Neural cell (in vitro differentiated cells): ENCODE results near the gene ITIH4. TPM values are rescaled to one million over a fixed set of nuclear protein-coding genes. Genes with fewer than 3 reads are reported as not detected.

Source experiments
- H2AFZ ChIP-seq: fragments of 200-600, 300-800 bp; sonication (generic), shearing (Covaris generic); 2 replicates; pipeline ENCODE4 v1.6.0; 2014; ENCODE audit warnings: low read depth, mild to moderate bottlenecking, antibody characterized with exemption, low read length, moderate library complexity
- H3F3A ChIP-seq: fragments of 200-600 bp; shearing (Covaris generic); 2 replicates; pipeline ENCODE4 v1.6.1; 2016; ENCODE audit warnings: mild to moderate bottlenecking, moderate library complexity, mixed read lengths, antibody characterized with exemption, low read length; ENCODE audit not compliant: insufficient read depth, poor library complexity, severe bottlenecking
- H3K27ac ChIP-seq: fragments of 200-600, 300-800 bp; sonication (generic), shearing (Covaris generic); 2 replicates; pipeline ENCODE4 v1.5.1; 2014; ENCODE audit warnings: mild to moderate bottlenecking, low read length, moderate library complexity
- H3K27me3 ChIP-seq: fragments of 300-800, 200-600 bp; sonication (generic), shearing (Covaris generic); 2 replicates; pipeline ENCODE4 v1.6.0; 2014; ENCODE audit warnings: mild to moderate bottlenecking, low read depth, low read length, moderate library complexity; ENCODE audit not compliant: insufficient read depth
- H3K36me3 ChIP-seq: fragments of 300-800, 200-600 bp; sonication (generic), shearing (Covaris generic); 2 replicates; pipeline ENCODE4 v1.5.1; 2014; ENCODE audit warnings: mild to moderate bottlenecking, antibody characterized with exemption, low read length, moderate library complexity; ENCODE audit not compliant: insufficient read depth
- H3K4me2 ChIP-seq: fragments of 300-800, 200-600 bp; sonication (generic), shearing (Covaris generic); 2 replicates; pipeline ENCODE4 v1.6.0; 2014; ENCODE audit warnings: mild to moderate bottlenecking, low read length
- H3K4me3 ChIP-seq: fragments of 300-800, 200-600 bp; sonication (generic), shearing (Covaris generic); 2 replicates; pipeline ENCODE4 v1.5.1; 2014; ENCODE audit warnings: mild to moderate bottlenecking, low read length, moderate library complexity
- H3K79me2 ChIP-seq: fragments of 200-600 bp; shearing (Covaris generic); replicated peaks from 2 replicates; pipeline ENCODE4 v1.6.0; 2014; ENCODE audit warnings: mild to moderate bottlenecking, low read length, moderate library complexity; ENCODE audit not compliant: insufficient read depth
- H3K9ac ChIP-seq: fragments of 300-800, 200-600 bp; sonication (generic), shearing (Covaris generic); 2 replicates; pipeline ENCODE4 v1.6.1; 2016; ENCODE audit warnings: mild to moderate bottlenecking, low read length, mixed read lengths
- H3K9me2 ChIP-seq: fragments of 200-600 bp; shearing (Covaris generic); 2 replicates; pipeline ENCODE4 v1.6.1; 2016; ENCODE audit warnings: mild to moderate bottlenecking, low read length, mixed read lengths; ENCODE audit not compliant: insufficient read depth
- H3K9me3 ChIP-seq: fragments of 200-600, 300-800 bp; sonication (generic), shearing (Covaris generic); 2 replicates; pipeline ENCODE4 v1.6.1; 2016; ENCODE audit warnings: mild to moderate bottlenecking, mixed run types, low read length, moderate library complexity, mixed read lengths
- H4K20me1 ChIP-seq: fragments of 200-600 bp; shearing (Covaris generic); 2 replicates; pipeline ENCODE4 v1.6.1; 2016; ENCODE audit warnings: mild to moderate bottlenecking, mixed run types; ENCODE audit not compliant: insufficient read depth
- EP300 ChIP-seq: fragments of 450-650 bp; conservative IDR thresholded peaks from 2 replicates; pipeline ENCODE4 v1.6.1; 2014; ENCODE audit warnings: antibody characterized with exemption, mild to moderate bottlenecking, moderate library complexity; ENCODE audit not compliant: poor library complexity, severe bottlenecking
- EZH2 ChIP-seq: fragments of 200-600, 300-800 bp; shearing (Covaris generic), sonication (generic); IDR thresholded peaks from 2 replicates; pipeline ENCODE4 v1.6.1; 2014; ENCODE audit warnings: antibody characterized with exemption, low read length, borderline replicate concordance, mild to moderate bottlenecking; ENCODE audit not compliant: insufficient read depth, poor library complexity, severe bottlenecking
- MXI1 ChIP-seq: fragments of 450-650 bp; conservative IDR thresholded peaks from 2 replicates; pipeline ENCODE4 v1.6.1; 2014; ENCODE audit warnings: antibody characterized with exemption, mild to moderate bottlenecking; ENCODE audit not compliant: poor library complexity, severe bottlenecking
- POLR2AphosphoS5 ChIP-seq: IDR thresholded peaks from 2 replicates; pipeline ENCODE4 v1.6.1; 2012
- RAD21 ChIP-seq: fragments of 450-650 bp; conservative IDR thresholded peaks from 2 replicates; pipeline ENCODE4 v1.6.1; 2014; ENCODE audit warnings: antibody characterized with exemption, mild to moderate bottlenecking, moderate library complexity
- SMC3 ChIP-seq: fragments of 450-650 bp; conservative IDR thresholded peaks from 2 replicates; pipeline ENCODE4 v1.6.1; 2014; ENCODE audit warnings: antibody characterized with exemption, mild to moderate bottlenecking, moderate library complexity; ENCODE audit not compliant: poor library complexity
- TAF1 ChIP-seq: IDR thresholded peaks from 2 replicates; pipeline ENCODE4 v1.6.1; 2012; ENCODE audit warnings: low read depth
- polyA plus RNA-seq: library from polyadenylated mRNA; depleted of rRNA; stranded (reverse); fragments of >200 nt; gene quantifications from 2 replicates; pipeline ENCODE4 v1.2.3, GENCODE V29; 2014
- TF ChIP-seq, protein P1 (sequence below): IDR thresholded peaks from 2 replicates; pipeline ENCODE4 v1.6.1; 2012; ENCODE audit warnings: borderline replicate concordance
- TF ChIP-seq, protein P2 (sequence below): fragments of 450-650 bp; IDR thresholded peaks from 2 replicates; pipeline ENCODE4 v1.5.1; 2014; ENCODE audit warnings: antibody characterized with exemption, mild to moderate bottlenecking, moderate library complexity; ENCODE audit not compliant: poor library complexity, severe bottlenecking

ITIH4 gene
- polyA plus RNA-seq, 1 donor from 2014 or later = 16.3 TPM

DNA sequence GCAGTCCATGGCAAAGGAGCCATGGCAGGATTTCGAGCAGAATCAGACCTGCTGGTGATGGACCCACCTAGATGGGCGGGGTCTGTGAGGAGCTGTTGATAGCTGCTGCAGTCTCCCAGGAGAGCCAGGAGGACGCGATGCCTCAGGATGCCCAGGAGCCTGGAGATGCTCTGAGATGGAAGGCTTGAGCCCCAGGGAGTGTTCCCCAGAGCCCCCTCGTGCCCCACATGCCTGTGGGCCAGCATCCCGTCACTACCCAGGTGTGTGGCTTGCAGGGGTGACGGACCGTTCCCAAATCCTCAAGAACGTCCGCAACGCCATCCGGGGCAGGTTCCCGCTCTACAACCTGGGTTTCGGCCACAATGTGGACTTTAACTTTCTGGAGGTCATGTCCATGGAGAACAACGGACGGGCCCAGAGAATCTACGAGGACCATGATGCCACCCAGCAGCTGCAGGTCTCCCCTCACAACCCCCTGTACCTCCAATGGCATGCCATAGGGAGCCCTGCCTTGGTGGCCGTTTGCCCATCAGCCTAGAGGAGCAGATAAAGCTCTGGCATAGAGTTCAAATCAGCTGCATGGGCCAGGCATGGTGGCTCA, 46.4 kb downstream of the ITIH4 start:
- Histone ChIP-seq H3K4me3 (no peak overlapping the region), H3K36me3 (no peaks in the 10 kb centered on the region), H3F3A (no peaks in the 10 kb centered on the region), H3K9me3 (no peaks in the 10 kb centered on the region), H3K9me2 (no peaks in the 10 kb centered on the region), H3K27ac (no peak overlapping the region), H2AFZ (no peak overlapping the region), H3K27me3 (no peaks in the 10 kb centered on the region), H3K79me2 (no peaks in the 10 kb centered on the region), H3K9ac (no peak overlapping the region), H4K20me1 (no peaks in the 10 kb centered on the region), H3K4me2 (no peak overlapping the region)
- no peak for TF ChIP-seq MXI1
- no peak for TF ChIP-seq SMC3
- TF ChIP-seq, protein P1, sequence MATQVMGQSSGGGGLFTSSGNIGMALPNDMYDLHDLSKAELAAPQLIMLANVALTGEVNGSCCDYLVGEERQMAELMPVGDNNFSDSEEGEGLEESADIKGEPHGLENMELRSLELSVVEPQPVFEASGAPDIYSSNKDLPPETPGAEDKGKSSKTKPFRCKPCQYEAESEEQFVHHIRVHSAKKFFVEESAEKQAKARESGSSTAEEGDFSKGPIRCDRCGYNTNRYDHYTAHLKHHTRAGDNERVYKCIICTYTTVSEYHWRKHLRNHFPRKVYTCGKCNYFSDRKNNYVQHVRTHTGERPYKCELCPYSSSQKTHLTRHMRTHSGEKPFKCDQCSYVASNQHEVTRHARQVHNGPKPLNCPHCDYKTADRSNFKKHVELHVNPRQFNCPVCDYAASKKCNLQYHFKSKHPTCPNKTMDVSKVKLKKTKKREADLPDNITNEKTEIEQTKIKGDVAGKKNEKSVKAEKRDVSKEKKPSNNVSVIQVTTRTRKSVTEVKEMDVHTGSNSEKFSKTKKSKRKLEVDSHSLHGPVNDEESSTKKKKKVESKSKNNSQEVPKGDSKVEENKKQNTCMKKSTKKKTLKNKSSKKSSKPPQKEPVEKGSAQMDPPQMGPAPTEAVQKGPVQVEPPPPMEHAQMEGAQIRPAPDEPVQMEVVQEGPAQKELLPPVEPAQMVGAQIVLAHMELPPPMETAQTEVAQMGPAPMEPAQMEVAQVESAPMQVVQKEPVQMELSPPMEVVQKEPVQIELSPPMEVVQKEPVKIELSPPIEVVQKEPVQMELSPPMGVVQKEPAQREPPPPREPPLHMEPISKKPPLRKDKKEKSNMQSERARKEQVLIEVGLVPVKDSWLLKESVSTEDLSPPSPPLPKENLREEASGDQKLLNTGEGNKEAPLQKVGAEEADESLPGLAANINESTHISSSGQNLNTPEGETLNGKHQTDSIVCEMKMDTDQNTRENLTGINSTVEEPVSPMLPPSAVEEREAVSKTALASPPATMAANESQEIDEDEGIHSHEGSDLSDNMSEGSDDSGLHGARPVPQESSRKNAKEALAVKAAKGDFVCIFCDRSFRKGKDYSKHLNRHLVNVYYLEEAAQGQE = no peak
- TF ChIP-seq RAD21 = no peak

DNA sequence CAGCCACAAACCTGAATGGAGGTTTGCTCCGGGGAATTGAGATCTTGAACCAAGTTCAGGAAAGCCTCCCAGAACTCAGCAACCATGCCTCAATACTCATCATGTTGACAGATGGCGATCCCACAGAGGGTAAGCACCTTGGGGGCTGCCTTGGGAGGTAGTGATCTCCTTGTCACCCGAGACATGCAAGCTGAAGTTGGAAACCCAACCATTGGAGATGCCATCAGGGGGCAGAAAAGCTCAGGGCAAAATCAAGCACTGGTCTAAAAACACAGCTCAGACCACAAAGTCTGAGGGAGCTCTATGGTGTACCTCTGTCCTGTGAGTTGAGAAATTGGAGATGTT, 47.3 kb downstream of the ITIH4 start:
- H3K27ac ChIP-seq = no peak overlapping the region
- no peaks in the 10 kb centered on the region for H3K79me2 ChIP-seq
- H3K27me3 ChIP-seq = no peaks in the 10 kb centered on the region
- H3K9me3 ChIP-seq = no peaks in the 10 kb centered on the region
- no peak overlapping the region for H2AFZ ChIP-seq
- H4K20me1 ChIP-seq = no peaks in the 10 kb centered on the region
- TF ChIP-seq TAF1 (no peak), MXI1 (no peak), EZH2 (no peak), SMC3 (no peak), RAD21 (no peak), POLR2AphosphoS5 (no peak), EP300 (no peak)
- TF ChIP-seq, protein P2, sequence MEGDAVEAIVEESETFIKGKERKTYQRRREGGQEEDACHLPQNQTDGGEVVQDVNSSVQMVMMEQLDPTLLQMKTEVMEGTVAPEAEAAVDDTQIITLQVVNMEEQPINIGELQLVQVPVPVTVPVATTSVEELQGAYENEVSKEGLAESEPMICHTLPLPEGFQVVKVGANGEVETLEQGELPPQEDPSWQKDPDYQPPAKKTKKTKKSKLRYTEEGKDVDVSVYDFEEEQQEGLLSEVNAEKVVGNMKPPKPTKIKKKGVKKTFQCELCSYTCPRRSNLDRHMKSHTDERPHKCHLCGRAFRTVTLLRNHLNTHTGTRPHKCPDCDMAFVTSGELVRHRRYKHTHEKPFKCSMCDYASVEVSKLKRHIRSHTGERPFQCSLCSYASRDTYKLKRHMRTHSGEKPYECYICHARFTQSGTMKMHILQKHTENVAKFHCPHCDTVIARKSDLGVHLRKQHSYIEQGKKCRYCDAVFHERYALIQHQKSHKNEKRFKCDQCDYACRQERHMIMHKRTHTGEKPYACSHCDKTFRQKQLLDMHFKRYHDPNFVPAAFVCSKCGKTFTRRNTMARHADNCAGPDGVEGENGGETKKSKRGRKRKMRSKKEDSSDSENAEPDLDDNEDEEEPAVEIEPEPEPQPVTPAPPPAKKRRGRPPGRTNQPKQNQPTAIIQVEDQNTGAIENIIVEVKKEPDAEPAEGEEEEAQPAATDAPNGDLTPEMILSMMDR = no peak
- TF ChIP-seq, protein P1 = no peak
- H3K36me3 ChIP-seq = no peaks in the 10 kb centered on the region
- no peak overlapping the region for H3K4me2 ChIP-seq
- no peaks in the 10 kb centered on the region for H3F3A ChIP-seq
- no peaks in the 10 kb centered on the region for H3K9me2 ChIP-seq
- no peak overlapping the region for H3K9ac ChIP-seq
- no peak overlapping the region for H3K4me3 ChIP-seq
